Ectodermal cell (in vitro differentiated cells): ENCODE data around the gene HDAC3.
"Not testable (repeated sequence)": the region's sequence is repeated elsewhere in the genome, so short reads cannot be mapped to it uniquely, and the experiment has no call there.

Experiments
- H3K27ac ChIP-seq: 2 replicates; pipeline ENCODE4 v1.7.0; 2013; ENCODE audit warnings: mild to moderate bottlenecking, low read depth, low read length; ENCODE audit not compliant: insufficient read depth, poor library complexity, severe bottlenecking
- H3K27me3 ChIP-seq: 2 replicates; pipeline ENCODE4 v1.7.0; 2013; ENCODE audit warnings: mild to moderate bottlenecking, low read length; ENCODE audit not compliant: insufficient read depth, control insufficient read depth, poor library complexity, severe bottlenecking
- H3K36me3 ChIP-seq: one replicate; pipeline ENCODE4 v1.7.0; 2013; ENCODE audit warnings: low read length; ENCODE audit not compliant: control insufficient read depth, insufficient read depth
- H3K4me1 ChIP-seq: one replicate; pipeline ENCODE4 v1.7.0; 2013; ENCODE audit warnings: low read length; ENCODE audit not compliant: control insufficient read depth, insufficient read depth
- H3K4me3 ChIP-seq: 2 replicates; pipeline ENCODE4 v1.7.0; 2013; ENCODE audit warnings: low read depth, low read length, control low read depth; ENCODE audit not compliant: insufficient read depth
- H3K9me3 ChIP-seq: 2 replicates; pipeline ENCODE4 v1.7.0; 2013; ENCODE audit warnings: mild to moderate bottlenecking, low read length, moderate library complexity; ENCODE audit not compliant: control insufficient read depth
- WGBS, 2 experiments: methylation state at CpG; one replicate each; pipeline ENCODE4 v1.1.7; 2013; ENCODE audit warnings: missing lambda C conversion rate in 2 of 2; 5-methylcytosine and 5-hydroxymethylcytosine counted together

HDAC3 gene

GRCh38 chr5:141618030-141618803 is 18.4 kb downstream of the HDAC3 start:
- WGBS, 2 experiments: 0 to 1% methylated on average over 36 of the region's 36 CpGs
- H3K4me1 ChIP-seq: peaks cover 19% of the 10 kb centered on the region
- H3K36me3 ChIP-seq: no peaks in the 10 kb centered on the region
- H3K27me3 ChIP-seq: no peaks in the 10 kb centered on the region
- H3K4me3 ChIP-seq: peak overlapping the region; percentile 51
- no peaks in the 10 kb centered on the region for H3K9me3 ChIP-seq
- peak overlapping the region; percentile 66 for H3K27ac ChIP-seq

GRCh38 chr5:141617682-141618029 is 19.0 kb downstream of the HDAC3 start:
- WGBS, 2 experiments: 24 to 43% methylated on average over 3 to 8 of the region's 9 CpGs
- Histone ChIP-seq H3K9me3 (no peaks in the 10 kb centered on the region), H3K27me3 (no peaks in the 10 kb centered on the region), H3K36me3 (no peaks in the 10 kb centered on the region), H3K4me1 (peaks cover 20% of the 10 kb centered on the region), H3K4me3 (peak overlapping the region; percentile 51), H3K27ac (no peak overlapping the region)

- Histone ChIP-seq H3K36me3 (no peaks in the 10 kb centered on the region), H3K4me3 (peak overlapping the region; percentile 51), H3K27ac (no peak overlapping the region), H3K27me3 (no peaks in the 10 kb centered on the region), H3K9me3 (no peaks in the 10 kb centered on the region), H3K4me1 (peaks cover 20% of the 10 kb centered on the region)
- 89% methylated on average over 2 of the region's 2 CpGs; no CpG with 5 or more reads in 1 of the 2 experiments for WGBS, 2 experiments
These were observed 19.5 kb downstream of the HDAC3 start for GRCh38 chr5:141617128-141617527.

GRCh38 chr5:141615991-141616720 is 20.5 kb downstream of the HDAC3 start:
- 85 to 91% methylated on average over 8 to 9 of the region's 9 CpGs for WGBS, 2 experiments
- H3K27ac ChIP-seq: no peak overlapping the region
- H3K27me3 ChIP-seq: no peaks in the 10 kb centered on the region
- H3K36me3 ChIP-seq: no peaks in the 10 kb centered on the region
- no peaks in the 10 kb centered on the region for H3K9me3 ChIP-seq
- H3K4me1 ChIP-seq: peaks cover 20% of the 10 kb centered on the region
- no peak overlapping the region for H3K4me3 ChIP-seq

GRCh38 chr5:141613344-141613743 is 23.3 kb downstream of the HDAC3 start:
- no peaks in the 10 kb centered on the region for H3K27me3 ChIP-seq
- H3K9me3 ChIP-seq: no peaks in the 10 kb centered on the region
- peaks cover 20% of the 10 kb centered on the region for H3K4me1 ChIP-seq
- H3K27ac ChIP-seq: no peak overlapping the region
- no peaks in the 10 kb centered on the region for H3K36me3 ChIP-seq
- H3K4me3 ChIP-seq: no peak overlapping the region

GRCh38 chr5:141611289-141611688 is 25.4 kb downstream of the HDAC3 start:
- H3K27me3 ChIP-seq: no peaks in the 10 kb centered on the region
- WGBS, 2 experiments: 89 to 92% methylated on average over 3 of the region's 3 CpGs
- H3K36me3 ChIP-seq: no peaks in the 10 kb centered on the region
- no peak overlapping the region for H3K4me3 ChIP-seq
- H3K27ac ChIP-seq: no peak overlapping the region
- no peaks in the 10 kb centered on the region for H3K9me3 ChIP-seq
- peaks cover 10% of the 10 kb centered on the region for H3K4me1 ChIP-seq

GRCh38 chr5:141609921-141610320 is 26.7 kb downstream of the HDAC3 start:
- 88 to 95% methylated on average over 7 of the region's 7 CpGs for WGBS, 2 experiments
- H3K4me1 ChIP-seq, H3K36me3 ChIP-seq, H3K27ac ChIP-seq, H3K27me3 ChIP-seq, H3K4me3 ChIP-seq, H3K9me3 ChIP-seq: not testable (repeated sequence)

GRCh38 chr5:141609044-141609443 is 27.6 kb downstream of the HDAC3 start:
- Histone ChIP-seq H3K4me1 (peaks cover 12% of the 10 kb centered on the region), H3K4me3 (no peak overlapping the region), H3K9me3 (no peaks in the 10 kb centered on the region), H3K36me3 (no peaks in the 10 kb centered on the region), H3K27ac (no peak overlapping the region), H3K27me3 (no peaks in the 10 kb centered on the region)
- 100% methylated on average over 3 of the region's 3 CpGs for WGBS, 2 experiments

GRCh38 chr5:141608557-141608956 is 28.1 kb downstream of the HDAC3 start:
- no peak overlapping the region for H3K27ac ChIP-seq
- 100% methylated on average over 1 of the region's 1 CpG; no CpG with 5 or more reads in 1 of the 2 experiments for WGBS, 2 experiments

GRCh38 chr5:141608046-141608445 is 28.6 kb downstream of the HDAC3 start:
- 92 to 96% methylated on average over 2 of the region's 2 CpGs for WGBS, 2 experiments
- H3K27ac ChIP-seq: no peak overlapping the region
- H3K36me3 ChIP-seq: no peaks in the 10 kb centered on the region
- no peaks in the 10 kb centered on the region for H3K9me3 ChIP-seq
- no peak overlapping the region for H3K4me3 ChIP-seq
- H3K27me3 ChIP-seq: no peaks in the 10 kb centered on the region
- peaks cover 7% of the 10 kb centered on the region for H3K4me1 ChIP-seq

More at GRCh38 chr5:141608557-141608956, 28.1 kb downstream of the HDAC3 start:
- Histone ChIP-seq H3K27me3 (no peaks in the 10 kb centered on the region), H3K9me3 (no peaks in the 10 kb centered on the region), H3K4me3 (no peak overlapping the region), H3K4me1 (peaks cover 10% of the 10 kb centered on the region), H3K36me3 (no peaks in the 10 kb centered on the region)
